Measurements from ENCODE around the gene KCNQ1OT1. TPM values are rescaled to one million over a fixed set of nuclear protein-coding genes. Genes with fewer than 3 reads are reported as not detected.

Gene KCNQ1OT1
- total RNA-seq, 4 donors from 2014 or later, result 0.21 to 1.9 (median 1.2) TPM

DNA sequence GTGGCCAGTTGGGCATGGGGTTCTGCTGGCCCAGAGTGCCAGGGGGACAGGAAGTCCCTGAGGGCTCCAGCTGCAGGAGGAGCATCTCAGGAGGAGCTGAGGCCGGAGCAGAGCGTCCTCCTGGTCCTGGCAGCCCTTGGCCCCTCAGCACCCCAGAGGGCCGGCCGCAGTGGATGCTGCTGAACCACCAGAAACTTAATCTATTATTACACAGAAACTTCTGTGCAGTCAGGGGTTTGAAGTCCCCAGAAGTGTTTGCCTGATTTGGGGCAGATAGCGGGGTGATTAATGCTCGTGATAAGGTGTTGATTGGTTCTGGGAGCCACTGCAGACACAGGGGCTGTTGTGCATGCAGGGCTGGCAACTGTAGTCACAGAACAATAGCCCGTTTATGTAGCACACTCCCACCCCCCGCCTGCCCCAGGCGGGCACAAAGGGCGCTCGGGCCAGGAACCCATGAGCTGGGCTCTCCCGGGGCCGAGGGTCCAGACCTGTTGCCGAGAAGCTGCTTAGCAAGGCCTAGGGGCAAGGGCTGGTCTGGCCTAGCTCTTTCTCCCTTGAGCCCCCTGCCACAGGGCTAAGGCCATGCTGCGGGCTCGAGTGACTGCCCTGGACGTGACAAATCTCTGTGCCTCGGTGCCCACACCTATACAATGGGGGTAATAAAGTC is 29.0 kb upstream of the KCNQ1OT1 start:
- Histone ChIP-seq H3K4me3 (no peak overlapping the region), H3K4me1 (peaks cover 0 to 6% (median 0%) of the 10 kb centered on the region in 3 donors), H3K36me3 (no peaks in the 10 kb centered on the region), H3K27me3 (no peaks in the 10 kb centered on the region), H3K9me3 (no peaks in the 10 kb centered on the region), H3K27ac (no peak overlapping the region)
- TF ChIP-seq, protein P1, sequence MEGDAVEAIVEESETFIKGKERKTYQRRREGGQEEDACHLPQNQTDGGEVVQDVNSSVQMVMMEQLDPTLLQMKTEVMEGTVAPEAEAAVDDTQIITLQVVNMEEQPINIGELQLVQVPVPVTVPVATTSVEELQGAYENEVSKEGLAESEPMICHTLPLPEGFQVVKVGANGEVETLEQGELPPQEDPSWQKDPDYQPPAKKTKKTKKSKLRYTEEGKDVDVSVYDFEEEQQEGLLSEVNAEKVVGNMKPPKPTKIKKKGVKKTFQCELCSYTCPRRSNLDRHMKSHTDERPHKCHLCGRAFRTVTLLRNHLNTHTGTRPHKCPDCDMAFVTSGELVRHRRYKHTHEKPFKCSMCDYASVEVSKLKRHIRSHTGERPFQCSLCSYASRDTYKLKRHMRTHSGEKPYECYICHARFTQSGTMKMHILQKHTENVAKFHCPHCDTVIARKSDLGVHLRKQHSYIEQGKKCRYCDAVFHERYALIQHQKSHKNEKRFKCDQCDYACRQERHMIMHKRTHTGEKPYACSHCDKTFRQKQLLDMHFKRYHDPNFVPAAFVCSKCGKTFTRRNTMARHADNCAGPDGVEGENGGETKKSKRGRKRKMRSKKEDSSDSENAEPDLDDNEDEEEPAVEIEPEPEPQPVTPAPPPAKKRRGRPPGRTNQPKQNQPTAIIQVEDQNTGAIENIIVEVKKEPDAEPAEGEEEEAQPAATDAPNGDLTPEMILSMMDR (IDR thresholded peaks at IDR 0.05), result no peak
- TF ChIP-seq POLR2A (IDR thresholded peaks at IDR 0.05), result no peak
- 82 to 90% methylated on average over 11 to 12 of the region's 18 CpGs for WGBS, 2 donors
- DNase-seq, result no peak
- intact Hi-C loops (cut with DNase I), result no loop called here

DNA sequence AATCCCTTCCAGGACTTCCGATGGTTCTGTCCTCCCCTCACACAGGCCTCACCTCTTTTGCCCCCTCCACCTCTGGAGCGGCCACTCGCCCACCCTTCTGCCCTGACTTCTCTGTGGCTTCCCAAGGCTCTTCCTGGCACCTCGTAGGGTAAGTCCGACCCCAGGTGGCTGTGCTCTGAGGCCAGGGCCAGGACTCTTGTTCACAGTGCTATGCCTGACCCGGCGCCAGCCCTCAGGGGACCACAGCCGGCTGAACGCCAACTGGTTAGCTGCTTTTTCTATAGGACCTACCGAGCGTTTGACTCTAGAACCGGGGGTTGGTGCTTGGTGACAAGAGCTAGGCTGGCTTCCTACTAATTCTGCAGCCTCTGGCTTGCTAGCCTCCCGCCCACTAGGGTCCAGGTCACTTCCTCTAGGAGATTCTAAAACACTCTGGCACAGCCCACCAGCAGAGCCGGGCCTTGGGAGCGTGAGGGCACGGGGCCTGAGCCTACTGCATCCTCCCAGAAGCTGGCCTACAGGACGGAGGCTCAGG is 28.4 kb upstream of the KCNQ1OT1 start:
- no peak for TF ChIP-seq POLR2A (IDR thresholded peaks at IDR 0.05)
- TF ChIP-seq, protein P1 (IDR thresholded peaks at IDR 0.05), result no peak
- Histone ChIP-seq H3K4me1 (peaks cover 0 to 6% (median 0%) of the 10 kb centered on the region in 3 donors), H3K27me3 (no peaks in the 10 kb centered on the region), H3K27ac (no peak overlapping the region), H3K9me3 (no peaks in the 10 kb centered on the region), H3K36me3 (no peaks in the 10 kb centered on the region), H3K4me3 (no peak overlapping the region)
- intact Hi-C loops (cut with DNase I), result no loop called here
- DNase-seq, result no peak
- WGBS, 2 donors, result 73 to 95% methylated on average over 3 of the region's 17 CpGs

DNA sequence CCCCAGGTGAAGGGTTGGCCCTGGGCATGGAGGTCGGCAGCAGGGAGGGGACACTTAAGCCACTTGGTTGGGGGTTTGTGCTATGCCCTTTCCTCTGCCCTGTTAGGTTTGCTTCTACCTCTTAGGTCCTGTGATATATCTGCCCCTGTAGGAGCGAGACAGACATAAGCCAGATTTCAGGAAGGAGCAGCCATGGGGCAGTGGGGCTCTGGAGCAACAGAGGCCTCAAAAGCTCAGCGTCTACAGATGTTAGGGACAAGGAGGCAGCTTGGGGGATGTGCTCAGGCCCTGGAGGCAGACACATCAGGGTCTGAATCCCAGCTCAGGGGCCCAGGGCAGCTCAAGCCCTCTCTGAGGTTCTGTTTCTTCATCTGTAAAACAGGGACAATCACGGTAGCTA is 27.2 kb upstream of the KCNQ1OT1 start:
- 61 to 86% methylated on average over 1 to 3 of the region's 4 CpGs for WGBS, 2 donors
- no peak overlapping the region for H3K27ac ChIP-seq
- H3K36me3 ChIP-seq, result no peaks in the 10 kb centered on the region
- H3K4me1 ChIP-seq, result peaks cover 0 to 6% (median 0%) of the 10 kb centered on the region in 3 donors
- intact Hi-C loops (cut with DNase I), result no loop called here
- no peak for DNase-seq
- TF ChIP-seq POLR2A (IDR thresholded peaks at IDR 0.05), result no peak
- TF ChIP-seq, protein P1 (IDR thresholded peaks at IDR 0.05), result no peak
- H3K9me3 ChIP-seq, result no peaks in the 10 kb centered on the region
- no peak overlapping the region for H3K4me3 ChIP-seq
- H3K27me3 ChIP-seq, result no peaks in the 10 kb centered on the region

DNA sequence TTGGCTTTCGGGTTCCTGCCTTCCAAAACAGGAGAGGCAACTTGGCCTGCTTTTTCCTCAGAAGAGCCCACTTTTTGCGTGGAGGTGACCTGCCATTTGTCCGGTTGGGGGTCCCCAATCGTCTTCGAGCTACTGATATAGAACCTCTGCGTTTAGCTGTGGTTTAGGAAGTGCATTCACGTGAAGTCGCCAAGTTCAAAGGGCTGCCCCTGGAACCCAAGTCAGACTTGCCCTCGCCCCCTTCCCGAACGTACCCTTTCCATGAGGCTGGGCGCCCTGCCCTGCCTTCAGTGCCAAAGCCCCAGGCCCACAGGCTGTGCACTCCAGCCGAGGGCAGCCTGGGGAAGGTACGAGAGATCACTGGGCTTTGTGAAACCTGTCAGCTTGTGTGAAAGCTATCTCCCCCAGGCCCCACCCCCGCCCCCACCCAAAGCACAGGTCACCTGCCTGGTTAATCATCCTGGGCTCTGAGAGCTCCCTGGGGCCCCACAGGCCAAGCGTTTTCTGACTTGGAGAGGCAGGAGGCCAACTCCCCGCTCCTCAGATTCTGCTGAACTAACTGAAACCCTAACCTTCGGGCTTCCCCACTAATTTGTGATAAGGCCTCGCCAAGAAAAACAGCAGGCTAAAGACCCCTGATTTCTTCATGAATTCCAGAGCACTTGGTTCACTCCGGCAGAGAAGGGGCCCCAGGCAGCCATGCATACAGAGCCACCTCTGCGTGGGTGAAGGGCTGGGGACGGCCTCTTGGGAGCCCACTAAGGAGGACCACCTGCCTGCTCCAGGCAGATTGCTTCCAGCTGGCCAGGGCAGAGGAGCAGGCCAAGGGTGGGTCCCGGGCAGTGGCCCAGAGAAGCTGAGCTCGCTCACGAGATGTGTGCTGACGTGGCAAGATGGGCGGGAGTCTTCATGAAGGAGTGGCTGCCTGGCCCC is 25.8 kb upstream of the KCNQ1OT1 start:
- Histone ChIP-seq H3K4me1 (peaks cover 0 to 6% (median 0%) of the 10 kb centered on the region in 3 donors), H3K27ac (peak overlapping the region in 1 of 4 donors; percentile 4), H3K9me3 (no peaks in the 10 kb centered on the region), H3K4me3 (no peak overlapping the region), H3K27me3 (no peaks in the 10 kb centered on the region), H3K36me3 (no peaks in the 10 kb centered on the region)
- WGBS, 2 donors, result 75 to 86% methylated on average over 7 to 11 of the region's 27 CpGs
- no peak for TF ChIP-seq POLR2A (IDR thresholded peaks at IDR 0.05)
- TF ChIP-seq, protein P1 (IDR thresholded peaks at IDR 0.05), result no peak
- DNase-seq, result no peak
- intact Hi-C loops (cut with DNase I), result no loop called here

Data from esophagus squamous epithelium (tissue), 5 donors.